Measurements from ENCODE around the gene MARCHF5.
"Not testable (repeated sequence)": the region's sequence is repeated elsewhere in the genome, so short reads cannot be mapped to it uniquely, and the experiment has no call there.

Gene MARCHF5

DNA sequence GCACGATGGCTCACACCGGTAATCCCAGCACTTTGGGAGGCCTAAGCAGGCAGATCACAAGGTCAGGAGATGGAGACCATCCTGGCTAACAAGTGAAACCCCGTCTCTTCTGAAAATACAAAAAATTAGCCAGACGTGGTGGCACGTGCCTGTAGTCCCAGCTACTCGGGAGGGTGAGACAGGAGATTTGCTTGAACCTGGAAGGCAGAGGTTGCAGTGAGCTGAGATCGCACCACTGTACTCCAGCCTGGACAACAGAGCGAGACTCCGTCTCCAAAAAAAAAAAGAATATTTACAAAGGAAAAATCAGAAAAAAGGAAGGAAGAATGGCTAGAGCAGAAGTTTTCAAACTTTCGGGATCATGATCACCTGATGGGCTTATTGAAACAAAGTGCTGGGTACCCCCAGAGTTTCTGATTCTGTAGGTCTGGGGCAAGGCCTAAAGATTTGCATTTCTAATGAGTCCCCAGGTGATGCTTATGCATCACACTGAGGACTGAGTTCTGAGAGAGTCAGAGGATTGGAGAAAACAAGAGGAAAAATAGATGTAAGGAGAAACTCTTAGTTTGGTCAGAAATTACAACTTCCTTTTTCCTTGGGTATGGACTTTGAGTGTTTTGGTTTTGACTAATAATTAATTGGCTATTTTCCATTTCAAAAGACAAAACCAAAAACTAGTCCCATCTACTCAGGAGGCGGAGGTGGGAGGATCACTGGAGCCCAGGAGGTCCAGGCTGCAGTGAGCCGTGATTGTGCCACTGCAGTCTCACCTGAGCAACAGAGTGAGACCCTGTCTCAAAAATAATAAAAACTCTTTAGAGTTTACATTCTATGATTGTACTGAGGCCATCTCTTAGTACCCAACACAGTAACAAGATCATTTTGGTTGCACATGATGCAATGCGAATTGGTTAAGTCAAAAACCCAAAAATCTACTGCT is 14.4 kb downstream of the MARCHF5 start:
- DNase-seq = no peak

DNA sequence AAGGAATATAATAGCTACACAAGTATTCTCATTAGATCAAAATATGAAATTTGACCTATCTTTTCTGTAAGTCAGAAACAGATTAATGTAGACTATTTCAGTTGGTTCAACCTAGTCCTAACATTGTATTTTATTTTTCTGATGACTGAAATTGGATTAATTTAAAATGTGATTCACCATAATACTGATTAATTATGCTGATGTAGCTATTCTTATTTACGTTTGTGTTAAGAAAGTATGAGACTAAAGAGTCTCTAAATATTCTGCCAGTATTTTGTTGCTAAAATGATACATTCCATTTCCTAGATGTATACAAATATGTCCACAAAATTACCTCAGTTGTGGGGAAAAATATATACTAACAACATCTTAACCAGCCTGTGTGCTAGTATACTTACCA is 18.3 kb downstream of the MARCHF5 start:
- DNase-seq = no peak

DNA sequence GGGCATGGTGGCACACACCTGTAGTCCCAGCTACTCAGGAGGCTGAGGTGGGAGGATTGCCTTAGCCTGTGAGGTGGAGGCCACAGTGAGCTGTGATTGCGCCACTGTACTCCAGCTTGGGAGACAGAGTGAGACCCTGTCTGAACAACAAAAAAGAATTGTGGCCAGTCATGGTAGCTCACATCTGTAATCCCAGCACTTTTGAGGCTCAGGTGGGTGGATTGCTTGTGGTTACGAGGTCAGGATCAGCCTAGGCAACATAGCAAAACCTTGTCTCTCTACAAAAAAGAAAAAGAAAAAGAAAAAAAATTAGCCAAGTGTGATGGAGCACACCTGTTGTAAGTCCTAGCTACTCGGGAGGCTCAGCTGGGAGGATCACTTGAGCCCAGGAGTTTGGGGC is 22.8 kb downstream of the MARCHF5 start:
- no peak for DNase-seq

DNA sequence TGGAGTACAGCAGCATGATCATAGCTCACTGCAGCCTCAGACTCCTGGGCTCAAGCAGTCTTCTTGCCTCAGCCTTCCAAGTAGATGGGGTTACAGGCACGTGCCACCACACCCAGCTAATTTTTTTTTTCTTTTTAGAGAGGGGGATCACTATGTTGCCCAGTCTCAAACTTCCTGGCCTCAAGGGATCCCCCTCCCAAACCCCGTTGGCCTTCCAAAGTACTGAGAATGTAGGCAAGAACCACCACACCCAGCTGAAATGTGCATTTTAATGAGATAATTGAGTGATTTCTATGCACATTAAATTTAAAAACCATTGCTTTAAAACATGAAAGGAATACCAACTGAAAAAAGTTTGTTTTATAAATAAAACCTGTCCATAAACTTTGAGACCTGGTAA is 25.6 kb downstream of the MARCHF5 start:
- DNase-seq = no peak

DNA sequence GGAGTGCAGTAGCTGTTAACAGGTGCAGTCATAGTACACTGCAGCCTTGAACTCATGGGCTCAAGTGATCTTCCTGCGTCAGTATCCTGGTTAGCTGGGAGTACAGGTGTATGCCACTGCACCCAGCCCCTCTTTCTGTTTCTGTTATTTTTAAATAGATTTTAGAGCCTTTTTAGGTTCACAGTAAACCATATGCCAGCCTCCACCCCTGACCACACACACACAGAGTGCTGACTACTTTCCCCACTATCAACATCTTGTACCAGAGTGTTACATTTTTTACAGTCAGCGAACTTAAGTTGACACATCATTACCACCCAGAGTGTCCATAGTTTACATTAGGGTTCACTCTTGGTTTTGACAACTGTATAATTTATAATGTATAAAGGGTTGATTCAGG is 32.1 kb downstream of the MARCHF5 start:
- DNase-seq = no peak

DNA sequence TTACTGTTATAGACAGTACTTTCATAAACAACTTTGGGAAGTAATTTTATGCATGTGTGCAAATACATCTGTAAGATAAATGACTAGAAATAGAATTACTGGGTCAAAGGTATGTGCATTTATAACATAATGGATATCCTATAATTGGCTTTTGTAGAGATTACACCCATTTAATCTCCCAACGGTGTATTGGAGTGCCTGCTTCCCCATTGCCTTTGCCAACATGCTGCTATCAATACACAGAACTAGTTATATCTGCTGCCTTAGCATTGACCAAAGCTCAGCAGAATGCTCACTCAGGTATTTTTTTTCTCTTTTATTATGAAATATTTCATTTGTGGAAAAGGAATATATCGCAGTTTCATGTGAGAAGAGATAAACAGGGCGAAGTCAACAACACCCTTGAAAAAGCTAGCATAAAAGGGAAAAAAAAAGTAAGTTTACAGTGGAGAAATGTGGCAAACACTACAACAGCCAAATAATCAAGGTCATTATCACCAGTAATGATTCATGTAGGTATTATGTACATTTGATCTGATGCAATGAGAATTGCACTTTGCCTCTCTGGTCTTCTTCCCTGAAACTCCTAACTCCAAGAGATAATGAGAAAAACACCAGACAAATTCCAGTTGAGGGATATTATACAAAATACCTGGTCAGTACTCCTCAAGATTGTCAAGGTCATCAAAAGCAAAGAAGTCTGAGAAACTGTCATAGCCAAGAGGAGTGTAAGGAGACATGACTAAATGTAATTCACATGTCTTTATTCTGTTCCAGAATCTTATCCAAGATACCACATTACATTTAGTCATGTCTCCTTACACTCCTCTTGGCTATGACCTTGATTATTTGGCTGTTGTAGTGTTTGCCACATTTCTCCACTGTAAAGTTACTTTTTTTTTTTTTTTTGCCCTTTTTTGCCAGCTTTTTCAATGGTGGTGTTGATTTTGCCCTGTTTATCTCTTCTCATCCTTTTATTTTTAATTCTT is 36.8 kb downstream of the MARCHF5 start:
- DNase-seq = peak; percentile 20

DNA sequence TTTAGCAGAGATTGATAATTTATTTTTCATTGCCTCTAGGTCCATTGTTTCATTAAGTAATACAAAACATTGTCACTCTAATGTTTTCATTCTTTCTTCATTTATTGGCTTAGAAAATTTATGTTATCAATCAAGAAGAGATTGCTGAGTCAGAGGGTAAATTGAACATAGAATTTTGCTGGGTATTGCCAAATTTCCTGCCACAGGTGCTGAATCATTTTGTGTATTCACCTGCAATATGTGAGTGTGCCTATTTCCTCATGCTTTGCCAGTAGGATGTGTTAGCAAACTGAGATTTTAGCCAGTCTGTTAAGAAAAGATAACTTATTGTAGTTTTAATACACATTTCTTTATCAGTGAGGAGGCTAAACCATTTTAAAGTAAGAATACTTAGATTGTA is 38.0 kb downstream of the MARCHF5 start:
- no peak for DNase-seq

DNA sequence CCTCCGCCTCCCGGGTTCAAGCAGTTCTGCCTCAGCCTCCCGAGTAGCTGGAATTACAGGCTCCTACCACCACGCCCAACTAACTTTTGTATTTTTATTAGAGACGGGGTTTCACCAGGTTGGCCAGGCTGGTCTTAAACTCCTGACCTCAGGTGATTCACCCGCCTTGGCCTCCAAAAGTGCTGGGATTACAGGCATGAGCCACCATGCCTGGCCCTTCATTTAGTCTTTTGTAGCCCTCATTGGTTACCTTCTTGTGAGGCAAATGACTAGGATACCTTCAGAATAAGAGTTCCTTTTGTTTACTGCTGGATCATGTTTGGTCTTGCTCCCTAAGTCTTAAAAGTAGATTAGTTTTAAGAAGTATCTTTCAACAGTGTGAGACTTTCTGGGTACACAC is 39.0 kb downstream of the MARCHF5 start:
- not testable (repeated sequence) for DNase-seq

DNA sequence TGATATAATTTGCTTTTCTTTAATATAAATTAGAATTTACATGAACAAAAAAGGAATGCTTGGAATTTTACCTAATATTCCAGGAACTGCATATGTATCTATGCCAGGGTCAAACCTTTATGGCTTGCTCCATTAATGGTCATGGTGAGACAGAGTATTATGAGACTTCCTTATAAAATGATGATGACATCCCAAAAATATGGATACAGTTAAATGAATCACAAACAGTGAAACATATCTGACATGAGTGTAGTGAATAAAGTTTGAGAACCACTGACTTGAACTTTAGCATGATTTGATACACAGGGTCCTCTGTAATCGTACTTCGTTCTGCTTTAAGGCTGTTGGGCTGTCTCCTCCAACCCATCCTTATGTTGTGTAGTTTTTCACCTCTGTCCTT is 51.8 kb downstream of the MARCHF5 start:
- peak; percentile 58 for DNase-seq

DNA sequence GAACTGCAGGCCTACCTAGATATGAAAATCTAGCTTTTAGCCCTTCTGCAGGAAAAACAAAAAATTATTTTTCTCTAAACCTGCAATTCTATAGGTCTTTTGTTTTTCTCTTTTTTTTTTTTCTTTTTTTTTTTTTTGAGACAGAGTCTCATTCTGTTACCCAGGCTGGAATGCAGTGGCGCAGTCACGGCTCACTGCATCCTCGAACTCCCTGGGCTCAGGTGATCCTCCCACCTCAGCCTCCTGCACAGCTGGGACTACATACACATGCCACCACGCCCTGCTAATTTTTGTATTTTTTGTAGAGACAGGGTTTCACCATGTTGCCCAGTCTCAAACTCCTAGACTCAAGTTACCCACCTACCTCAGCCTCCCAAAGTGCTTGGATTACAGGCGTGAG is 54.6 kb downstream of the MARCHF5 start:
- not testable (repeated sequence) for DNase-seq

DNA sequence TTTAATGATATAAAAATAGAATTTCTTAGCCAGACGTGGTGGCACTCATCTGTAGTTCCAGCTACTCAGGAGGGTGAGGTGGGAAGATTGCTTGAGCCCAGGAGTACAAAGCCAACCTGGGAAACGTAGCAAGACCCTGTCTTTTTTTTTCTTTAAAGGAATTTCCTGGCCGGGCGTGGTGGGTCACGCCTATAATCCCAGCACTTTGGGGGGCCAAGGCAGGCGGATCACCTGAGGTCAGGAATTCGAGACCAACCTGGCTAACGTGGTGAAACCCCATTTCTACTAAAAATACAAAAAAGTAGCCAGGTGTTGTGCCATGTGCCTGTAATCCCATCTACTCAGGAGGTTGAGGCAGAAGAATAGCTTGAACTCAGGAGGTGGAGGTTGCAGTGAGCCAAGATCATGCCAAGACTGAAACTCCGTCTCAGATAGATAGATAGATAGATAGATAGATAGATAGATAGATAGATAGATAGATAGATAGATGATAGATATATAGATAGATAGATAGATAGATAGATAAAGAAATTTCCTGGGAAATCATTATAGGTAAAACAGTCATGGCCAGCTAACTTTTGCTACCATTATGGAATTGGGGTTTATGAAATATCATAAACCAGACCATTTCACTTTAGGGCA is 56.2 kb downstream of the MARCHF5 start:
- not testable (repeated sequence) for DNase-seq

DNA sequence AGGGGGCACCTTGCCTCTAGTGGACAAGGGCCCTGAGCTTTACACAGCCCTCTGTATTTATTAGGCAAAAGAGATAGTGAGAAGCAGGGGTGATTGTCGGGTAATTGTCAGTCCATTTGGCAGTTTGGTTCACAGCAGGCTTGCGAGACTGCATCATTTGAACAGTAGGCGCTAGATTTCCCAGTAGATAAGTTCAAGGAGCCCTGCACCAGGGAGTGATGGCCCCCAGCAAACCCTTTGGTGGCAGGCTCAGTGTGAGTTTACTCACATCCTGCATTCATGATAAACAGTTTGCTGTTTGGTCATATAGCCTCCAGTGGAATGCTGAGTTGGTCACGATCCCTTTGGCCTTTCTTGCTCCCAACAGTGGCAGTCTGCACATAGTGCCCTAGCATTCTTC is 59.4 kb downstream of the MARCHF5 start:
- DNase-seq = no peak

DNA sequence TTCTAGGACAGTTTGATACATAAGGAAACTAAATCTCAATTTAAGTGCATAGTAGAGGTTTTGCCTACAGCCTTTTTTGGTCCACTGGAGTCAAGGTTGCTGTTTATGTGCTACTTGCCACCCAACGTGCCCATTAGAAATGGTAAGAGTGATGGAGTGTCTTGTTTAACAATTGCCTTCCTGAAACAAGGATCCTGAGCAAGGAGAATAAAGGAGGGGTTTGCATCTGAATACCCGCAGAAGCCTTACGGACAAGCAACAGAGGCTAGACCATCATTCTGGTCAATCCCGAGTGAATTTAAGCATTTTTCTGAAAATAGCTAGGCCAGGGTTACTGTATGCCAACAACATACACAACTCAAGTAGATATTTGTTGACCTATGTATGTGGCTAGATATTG is 63.6 kb downstream of the MARCHF5 start:
- no peak for DNase-seq

DNA sequence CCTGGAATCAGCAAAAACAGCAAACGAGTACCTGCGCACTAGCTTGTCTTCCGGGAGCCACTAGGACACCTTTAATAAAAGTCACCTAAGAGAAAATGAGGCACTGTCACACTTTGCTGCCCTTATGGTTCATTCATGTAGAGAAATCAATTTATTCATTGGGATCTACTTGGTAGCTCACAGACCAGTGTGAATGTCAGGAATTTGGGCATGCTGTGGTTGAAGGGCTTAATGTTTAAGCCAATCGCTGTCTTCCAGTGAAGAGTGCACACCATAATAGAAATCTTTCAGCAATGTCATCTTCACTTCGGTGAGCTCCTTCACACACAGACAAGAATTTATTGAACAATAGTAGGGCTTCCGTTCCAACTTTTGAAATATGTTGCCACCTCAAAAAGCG is 65.1 kb downstream of the MARCHF5 start:
- DNase-seq = no peak

DNA sequence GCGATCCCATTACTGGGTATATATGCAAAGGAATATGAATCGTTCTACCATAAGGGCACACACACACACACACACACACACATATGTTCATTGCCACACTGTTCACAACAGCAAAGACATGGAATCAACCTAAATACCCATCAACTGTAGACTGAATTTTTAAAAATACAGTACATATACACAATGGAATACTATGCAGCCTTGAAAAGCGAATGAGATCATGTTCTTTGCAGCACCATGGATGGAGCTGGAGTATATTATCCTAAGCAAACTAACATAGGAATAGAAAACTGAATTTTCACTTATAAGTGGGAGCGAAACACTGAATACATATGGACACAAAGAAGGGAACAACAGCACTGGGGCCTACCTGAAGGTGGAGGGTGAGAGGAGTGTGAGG is 72.5 kb downstream of the MARCHF5 start:
- DNase-seq = no peak

DNA sequence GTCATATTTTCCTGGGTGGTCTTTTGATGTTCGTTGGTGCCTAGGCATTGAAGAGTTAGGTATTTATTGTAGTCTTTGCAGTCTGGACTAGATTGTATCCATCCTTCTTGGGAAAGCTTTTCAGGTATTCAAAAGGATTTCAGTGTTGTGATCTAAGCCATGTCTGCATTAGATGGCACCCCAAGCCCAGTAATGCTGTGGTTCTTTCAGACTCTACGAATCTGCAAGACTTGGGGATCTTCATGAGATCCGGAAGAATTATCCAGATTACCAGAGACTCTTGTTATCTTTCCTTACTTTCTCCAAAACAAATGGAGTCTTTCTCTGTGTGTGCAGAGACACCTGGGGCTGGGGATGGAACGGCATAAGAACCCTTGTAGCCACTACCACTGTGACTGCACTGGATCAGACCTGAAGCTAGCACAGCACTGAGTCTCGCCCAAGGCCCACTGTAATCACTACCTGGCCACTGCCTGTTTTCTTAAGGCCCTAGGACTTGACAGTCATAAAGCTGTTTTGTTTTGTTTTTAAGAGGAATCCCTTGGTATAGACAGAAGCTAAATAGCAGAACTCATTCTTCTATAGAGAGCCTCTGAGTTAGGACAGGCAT is 75.5 kb downstream of the MARCHF5 start:
- DNase-seq = no peak

DNA sequence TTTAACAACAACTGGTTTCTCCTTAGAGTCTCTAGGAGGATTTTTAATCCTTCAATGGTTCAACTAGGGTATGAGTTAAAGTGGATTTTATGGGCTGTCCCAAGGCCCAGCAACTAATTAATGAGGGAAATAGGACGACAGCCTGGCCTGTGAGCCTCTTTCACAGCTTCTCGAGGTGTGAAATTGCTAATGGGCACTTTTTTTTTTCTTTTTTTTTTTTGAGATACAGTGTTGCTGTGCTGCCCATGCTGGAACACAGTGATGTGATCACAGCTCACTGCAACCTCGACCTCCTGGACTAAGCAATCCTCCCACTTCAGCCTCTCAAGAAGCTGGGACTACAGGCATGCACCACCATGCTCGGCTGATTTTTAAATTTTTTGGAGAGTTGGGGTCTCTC is 87.0 kb downstream of the MARCHF5 start:
- no peak for DNase-seq

DNA sequence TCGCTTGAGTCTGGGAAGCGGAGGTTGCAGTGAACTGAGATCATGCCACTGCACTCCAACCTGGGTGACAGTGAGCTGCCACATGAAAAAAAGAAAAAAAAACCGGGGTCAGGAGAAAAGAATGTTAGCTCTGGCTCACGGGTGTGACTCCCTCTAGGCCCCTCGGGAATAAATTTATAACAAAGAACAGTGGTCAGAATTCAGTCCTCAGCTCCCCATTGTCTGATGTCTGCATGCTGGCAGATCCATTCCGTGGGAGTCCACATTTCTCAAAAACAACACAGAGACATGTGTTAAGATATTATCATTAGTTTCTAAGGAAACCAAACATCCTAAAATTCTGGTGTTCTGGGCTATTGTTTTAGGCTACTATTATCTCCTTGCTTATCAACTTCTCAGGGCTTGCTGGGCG is 90.6 kb downstream of the MARCHF5 start:
- DNase-seq = no peak

DNA sequence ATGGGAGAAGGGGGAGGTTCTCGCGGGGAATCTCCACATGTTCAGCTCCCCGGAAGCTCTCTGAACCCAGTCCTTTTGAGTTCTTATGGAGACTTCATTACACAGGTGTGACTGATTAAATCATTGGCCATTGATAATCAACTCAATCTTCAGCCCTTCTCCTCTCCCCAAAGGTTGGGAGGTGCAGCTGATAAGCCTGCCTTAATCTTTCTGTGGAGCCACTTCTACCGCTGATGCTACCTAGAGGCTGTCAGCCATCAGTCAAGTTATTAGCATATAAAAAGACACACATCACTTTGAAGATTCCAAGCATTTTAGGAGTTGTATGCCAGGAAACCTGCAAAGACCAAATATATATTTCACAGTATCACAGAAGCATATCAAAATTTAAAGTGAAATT is 91.7 kb downstream of the MARCHF5 start:
- no peak for DNase-seq

DNA sequence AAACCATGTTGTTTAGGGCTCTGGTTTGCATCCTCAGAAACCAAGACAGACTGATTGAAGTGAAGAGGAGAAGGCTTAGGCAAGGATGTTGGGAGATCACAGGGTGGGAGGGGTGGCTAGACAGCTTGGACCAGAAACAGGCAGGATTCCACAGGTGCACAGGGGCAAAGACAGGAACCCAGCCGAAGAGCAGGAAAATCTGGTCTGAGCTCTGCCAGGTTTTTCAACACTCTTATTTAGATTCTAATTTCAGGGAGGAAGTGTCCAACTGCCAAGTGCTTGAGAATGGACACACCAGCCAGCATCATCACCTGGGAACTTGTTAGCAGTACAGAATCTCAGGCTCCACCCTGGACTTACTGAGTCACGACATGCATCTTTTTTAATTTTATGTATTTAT is 93.8 kb downstream of the MARCHF5 start:
- DNase-seq = no peak

DNA sequence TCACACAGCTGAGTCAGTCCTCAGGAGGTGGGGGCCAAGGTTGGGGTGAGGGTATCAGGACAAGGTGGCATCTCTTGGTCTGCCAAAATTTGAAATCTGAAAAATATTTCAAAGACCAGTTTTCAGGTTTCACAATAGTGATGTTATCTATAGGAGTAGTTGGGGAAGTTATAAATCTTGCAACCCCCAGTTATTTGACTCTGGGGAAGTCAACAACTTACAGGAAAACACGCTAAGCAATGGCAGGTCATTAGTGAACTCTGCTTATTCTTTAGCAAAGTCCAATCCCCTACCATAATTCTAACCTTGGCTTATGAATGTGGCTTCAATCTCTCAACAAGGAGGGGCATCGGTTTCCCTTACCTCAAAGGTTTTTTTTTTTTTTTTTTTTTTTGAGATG is 94.9 kb downstream of the MARCHF5 start:
- DNase-seq = no peak

DNA sequence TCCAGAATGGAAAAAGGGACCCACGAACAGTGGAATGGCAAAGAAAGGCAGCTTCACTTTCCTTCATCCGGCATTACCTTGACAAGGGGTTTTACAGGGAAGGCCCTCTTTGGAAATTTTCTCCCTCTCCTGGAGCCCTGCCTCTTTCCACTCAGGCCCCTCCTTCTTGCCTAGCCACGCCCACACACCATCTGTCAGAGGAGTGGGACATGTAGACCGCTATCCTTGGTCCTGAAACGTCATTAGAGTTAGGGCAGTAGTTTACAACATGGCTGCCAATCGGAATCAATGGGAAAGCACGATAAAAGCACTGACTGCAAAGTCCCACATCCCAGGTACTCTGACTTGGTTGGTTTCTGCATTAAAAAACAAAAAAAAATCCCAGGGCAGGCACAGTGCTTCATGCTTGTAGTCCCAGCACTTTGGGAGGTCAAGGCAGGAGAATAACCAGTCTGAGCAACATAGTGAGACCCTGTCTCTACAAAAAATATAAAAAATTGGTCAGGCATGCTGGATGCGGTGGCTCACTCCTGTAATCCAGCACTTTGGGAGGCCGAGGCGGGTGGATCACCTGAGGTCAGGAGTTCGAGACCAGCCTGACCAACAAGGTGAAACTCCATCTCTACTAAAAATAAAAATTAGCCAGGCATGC is 96.4 kb downstream of the MARCHF5 start:
- peak; percentile 63 for DNase-seq

Measured in fibroblast of skin of right quadriceps (primary cell).